ENCODE measurements around the gene TWF2. TPM values are rescaled to one million over a fixed set of nuclear protein-coding genes. Genes with fewer than 3 reads are reported as not detected.

TWF2 gene
- total RNA-seq (2016; rRNA removed; fragmentation: Illumina TruSeq; extraction: Trizol) (45.5 and 49.1 TPM in 2 replicates), polyA plus RNA-seq (2011; rRNA removed) (108 and 123 TPM in 2 replicates), polyA minus RNA-seq (2011; rRNA and poly(A)+ RNA removed; ENCODE audit: low replicate concordance) (46.6 and 135 TPM in 2 replicates), Bru-seq, nascent RNA (percentile 63 among the genes with signal in this experiment), BruChase-seq, experiment 1, labeled RNA remaining after a 6-hour chase (percentile 72 among the genes with signal in this experiment), BruChase-seq, experiment 2, labeled RNA remaining after a 2-hour chase (percentile 59 among the genes with signal in this experiment)
- 9.3 and 10.4 TPM in 2 replicates for total RNA-seq (2016; cell fraction: cytosol; rRNA removed; fragmentation: Illumina TruSeq; extraction: Trizol; ENCODE audit: low read depth)
- total RNA-seq (2016; cell fraction: insoluble cytoplasmic fraction; rRNA removed; fragmentation: Illumina TruSeq; extraction: Trizol), result 46.7 and 47.5 TPM in 2 replicates
- 18.1 and 19.8 TPM in 2 replicates for total RNA-seq (2016; cell fraction: membrane; rRNA removed; fragmentation: Illumina TruSeq; extraction: Trizol)
- 19.0 and 20.5 TPM in 2 replicates for total RNA-seq (2016; cell fraction: nucleus; rRNA removed; fragmentation: Illumina TruSeq; extraction: Trizol)
- 139 and 201 TPM in 2 replicates for polyA plus RNA-seq (2011; cell fraction: cytosol; rRNA removed)
- polyA plus RNA-seq (2011; cell fraction: nucleus; rRNA removed), result 105 and 112 TPM in 2 replicates
- 63.2 and 85.2 TPM in 2 replicates for polyA plus RNA-seq (2012)
- 10.6 and 11.3 TPM in 2 replicates for polyA plus RNA-seq (2016; cell fraction: cytosol; fragmentation: Illumina TruSeq; extraction: Trizol; ENCODE audit: low read depth)
- 55.3 and 58.3 TPM in 2 replicates for polyA plus RNA-seq (2016; cell fraction: insoluble cytoplasmic fraction; fragmentation: Illumina TruSeq; extraction: Trizol; ENCODE audit: low read depth)
- polyA plus RNA-seq (2016; cell fraction: membrane; fragmentation: Illumina TruSeq; extraction: Trizol; ENCODE audit: low read depth), result 16.1 and 16.9 TPM in 2 replicates
- 37.2 and 39.4 TPM in 2 replicates for polyA plus RNA-seq (2016; cell fraction: nucleus; fragmentation: Illumina TruSeq; extraction: Trizol; ENCODE audit: insufficient read depth, low read depth)
- 84.6 and 87.5 TPM in 2 replicates for polyA minus RNA-seq (2011; cell fraction: cytosol; rRNA and poly(A)+ RNA removed)
- 18.5 and 25.0 TPM in 2 replicates for polyA minus RNA-seq (2011; cell fraction: nucleus; rRNA and poly(A)+ RNA removed)
- long read RNA-seq, experiment 1, transcript TWF2-201 (9 exons, 1,718 nt), result major isoform, 186 of 206 reads
- long read RNA-seq, experiment 1, partial matches to known transcripts, result 11 of 206 reads
- long read RNA-seq, experiment 1, other reads (novel, unspliced or antisense), result 9 of 206 reads
- long read RNA-seq, experiment 2, transcript TWF2-201 (9 exons, 1,718 nt), result major isoform, 195 of 259 reads
- long read RNA-seq, experiment 2, partial matches to known transcripts, result 38 of 259 reads
- long read RNA-seq, experiment 2, other reads (novel, unspliced or antisense), result 26 of 259 reads

DNA sequence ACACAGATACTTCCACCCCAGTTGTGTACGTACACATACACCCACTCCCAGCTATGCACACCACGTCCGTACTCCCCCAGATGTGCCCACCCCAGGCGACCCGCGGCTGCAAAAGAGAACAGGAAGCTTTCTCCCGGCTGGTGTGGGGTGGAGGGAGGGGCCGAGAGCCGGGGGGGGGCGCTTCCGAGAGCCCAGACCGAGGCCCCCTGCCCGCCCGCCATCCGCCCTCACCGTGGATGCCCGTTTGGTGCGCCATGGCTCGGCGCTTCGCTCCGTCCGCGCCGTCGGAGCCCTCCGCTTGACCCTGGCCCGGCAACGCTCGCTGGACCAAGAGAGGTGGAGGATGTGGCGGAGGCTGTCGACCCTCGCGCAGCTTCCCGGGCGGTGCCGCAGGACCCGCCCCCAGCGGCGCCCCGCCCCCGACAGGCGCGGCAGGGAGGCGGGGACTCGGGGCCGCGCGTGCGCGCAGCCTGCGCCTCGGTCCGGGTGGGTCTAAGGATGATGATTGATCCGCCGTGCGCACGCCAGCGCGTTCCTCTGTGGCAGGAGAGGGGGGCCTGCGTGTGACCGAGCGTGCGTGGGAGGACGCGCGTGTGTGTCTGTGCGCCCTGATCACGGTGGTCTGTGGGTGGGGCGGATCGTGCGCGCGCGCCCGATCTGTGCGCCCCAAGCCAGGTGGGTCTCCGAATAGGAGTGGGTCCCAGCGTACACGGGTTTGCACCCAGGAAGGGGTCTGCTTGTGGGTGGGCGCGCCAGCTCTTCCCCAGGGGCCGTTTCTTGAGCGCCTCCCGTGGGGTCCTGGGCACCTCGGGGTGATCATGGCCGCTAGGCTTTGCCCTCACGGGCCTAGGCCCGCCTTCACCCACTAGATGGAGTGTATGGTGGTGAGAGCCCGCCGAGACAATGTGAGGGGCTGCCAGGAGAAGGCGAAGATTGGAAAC lies at the start of gene TWF2:
TWF2 (minus strand) TSS at position 398 of the 941 bp plus-strand sequence; CDS start at position 256, 142 bp downstream.
- ChIA-PET POLR2A (interaction anchor here (0.8 to 5.9 kb wide), 14 partner anchors 10 to 297 kb away, joined by 3 to 126 read pairs (median 10); partner anchors contain the start of genes ACY1, GLYCTK, TLR9 and TNNC1), CTCF (ENCODE audit: low intra/inter-chr PET ratio, low total read pairs) (no interaction called here)
- Histone ChIP-seq H3K9ac (ENCODE audit: insufficient read depth, low read depth, low read length) (peak within 1 kb of the TSS; percentile 89), H4K20me1 (ENCODE audit: insufficient read depth, low read length) (peaks cover 13% of the 10 kb centered on the region; the same call in 1 of the 2 replicates), H3K9me3 (ENCODE audit: low read length) (no peaks in the 10 kb centered on the region), H3K36me3 (replicated peaks in 1 of 2; ENCODE audit: control insufficient read depth in 1 of 2, insufficient read depth in 2 of 2, low read length in 2 of 2) (peaks cover 0 to 10% of the 10 kb centered on the region in 2 experiments; a peak in 2 of 5 replicates), H2AFZ (ENCODE audit: low read length) (no peak within 1 kb of the TSS), H3K79me2 (ENCODE audit: insufficient read depth, low read length) (peaks cover 29% of the 10 kb centered on the region), H3K4me2 (ENCODE audit: low read depth, low read length) (peak within 1 kb of the TSS; percentile 80), H3K27ac (ENCODE audit: extremely low read length, insufficient read depth, low read length) (peak within 1 kb of the TSS; percentile 68), H3K4me1 (ENCODE audit: insufficient read depth, low read length) (peaks cover 53% of the 10 kb centered on the region), H3K27me3 (ENCODE audit: control insufficient read depth in 1 of 2, insufficient read depth in 2 of 2, low read length in 2 of 2) (no peaks in the 10 kb centered on the region; a peak in 1 of 5 replicates), H3K4me3 (replicated peaks in 1 of 3; ENCODE audit: insufficient read depth in 1 of 3, low read depth in 2 of 3, low read length in 3 of 3) (peak within 1 kb of the TSS; percentile 79 to 100 (median 98))
- intact Hi-C loops (cut with micrococcal nuclease; ENCODE audit: unreplicated experiment) (loop anchor here (5.0 kb wide), 1 partner anchor 48 kb away; the partner anchor contains the start of gene GLYCTK), in situ Hi-C loops (cut with HindIII; ENCODE audit: extremely low pct_ligation_motif_present, low pct_unique_long_range_greater_than_20kb) (no loop called here)
- under 1% methylated on average over 28 of the region's 92 CpGs for WGBS (ENCODE audit: low lambda C conversion rate)
- ATAC-seq (peak; percentile 78), DNase-seq (ENCODE audit: low spot score) (peak; percentile 56), FAIRE-seq (no peak)
- TSS peak; percentile 89 for BruUV-seq (replicated peaks)
- TF ChIP-seq KAT7 (CRISPR knock-in tag; IDR thresholded peaks at IDR 0.05; ENCODE audit: borderline replicate concordance) (0 out of 2 replicates have a peak, but pooled peaks have one; percentile 38), ZNF574 (CRISPR knock-in tag; IDR thresholded peaks at IDR 0.05) (peak; percentile 55; the same call in 1 of the 2 replicates), ZNF543 (CRISPR knock-in tag; IDR thresholded peaks at IDR 0.05) (no peak), JUN (CRISPR knock-in tag; IDR thresholded peaks at IDR 0.05) (no peak), ZBTB26 (CRISPR knock-in tag; IDR thresholded peaks at IDR 0.05; ENCODE audit: borderline replicate concordance) (0 out of 2 replicates have a peak, but pooled peaks have one; percentile 62), PRDM4 (CRISPR knock-in tag; IDR thresholded peaks at IDR 0.05; ENCODE audit: borderline replicate concordance) (no peak), ZNF883 (CRISPR knock-in tag; IDR thresholded peaks at IDR 0.05; ENCODE audit: not compliant biosample characterization) (peak; percentile 58), MIER2 (CRISPR knock-in tag; IDR thresholded peaks at IDR 0.05) (no peak), RCOR2 (CRISPR knock-in tag; IDR thresholded peaks at IDR 0.05) (0 out of 2 replicates have a peak, but pooled peaks have one; percentile 35)
